Measurements from ENCODE around the gene SYT1.

DNA sequence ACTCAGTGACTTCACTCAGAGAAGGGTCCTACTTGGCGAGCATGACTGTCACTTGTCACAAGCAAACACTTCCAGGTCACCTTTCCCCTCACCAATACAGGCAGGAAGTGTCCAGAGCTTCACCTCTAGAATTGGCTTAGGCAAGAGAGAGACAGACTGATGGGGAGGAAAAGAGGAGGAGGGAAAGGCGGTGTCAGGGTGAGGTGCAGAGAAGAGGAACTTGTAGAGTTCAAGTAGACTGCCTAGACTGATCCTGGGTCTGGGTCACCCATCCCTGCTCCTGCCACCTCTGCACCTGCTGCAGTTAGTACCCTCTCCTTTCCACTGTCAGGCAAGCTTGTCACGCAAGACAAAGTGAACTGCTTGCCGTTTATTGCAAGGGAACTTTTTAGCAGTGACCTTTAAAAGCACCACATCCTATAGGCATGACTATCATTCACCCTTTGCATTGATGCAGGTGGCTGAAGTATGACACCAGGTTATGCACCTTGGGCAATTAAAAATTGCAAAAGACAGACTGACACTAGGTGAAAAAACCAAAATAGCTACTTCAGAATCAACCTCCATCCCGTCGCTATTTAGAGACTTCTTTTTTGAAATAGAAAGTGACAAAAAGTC lies 292.4 kb downstream of the SYT1 start:
- TF ChIP-seq, protein P1, sequence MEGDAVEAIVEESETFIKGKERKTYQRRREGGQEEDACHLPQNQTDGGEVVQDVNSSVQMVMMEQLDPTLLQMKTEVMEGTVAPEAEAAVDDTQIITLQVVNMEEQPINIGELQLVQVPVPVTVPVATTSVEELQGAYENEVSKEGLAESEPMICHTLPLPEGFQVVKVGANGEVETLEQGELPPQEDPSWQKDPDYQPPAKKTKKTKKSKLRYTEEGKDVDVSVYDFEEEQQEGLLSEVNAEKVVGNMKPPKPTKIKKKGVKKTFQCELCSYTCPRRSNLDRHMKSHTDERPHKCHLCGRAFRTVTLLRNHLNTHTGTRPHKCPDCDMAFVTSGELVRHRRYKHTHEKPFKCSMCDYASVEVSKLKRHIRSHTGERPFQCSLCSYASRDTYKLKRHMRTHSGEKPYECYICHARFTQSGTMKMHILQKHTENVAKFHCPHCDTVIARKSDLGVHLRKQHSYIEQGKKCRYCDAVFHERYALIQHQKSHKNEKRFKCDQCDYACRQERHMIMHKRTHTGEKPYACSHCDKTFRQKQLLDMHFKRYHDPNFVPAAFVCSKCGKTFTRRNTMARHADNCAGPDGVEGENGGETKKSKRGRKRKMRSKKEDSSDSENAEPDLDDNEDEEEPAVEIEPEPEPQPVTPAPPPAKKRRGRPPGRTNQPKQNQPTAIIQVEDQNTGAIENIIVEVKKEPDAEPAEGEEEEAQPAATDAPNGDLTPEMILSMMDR (conservative IDR thresholded peaks at IDR 0.05; ENCODE audit: low read length), result no peak
- TF ChIP-seq EZH2phosphoT487 (IDR thresholded peaks at IDR 0.05; ENCODE audit: borderline replicate concordance, low read depth, low read length), result no peak

Data from OCI-LY7 (cell line).